Measurements from ENCODE around the gene MICAL3.
A peak's percentile ranks its signal among the peaks of the same experiment; 100 is the strongest.

The MICAL3 gene

DNA sequence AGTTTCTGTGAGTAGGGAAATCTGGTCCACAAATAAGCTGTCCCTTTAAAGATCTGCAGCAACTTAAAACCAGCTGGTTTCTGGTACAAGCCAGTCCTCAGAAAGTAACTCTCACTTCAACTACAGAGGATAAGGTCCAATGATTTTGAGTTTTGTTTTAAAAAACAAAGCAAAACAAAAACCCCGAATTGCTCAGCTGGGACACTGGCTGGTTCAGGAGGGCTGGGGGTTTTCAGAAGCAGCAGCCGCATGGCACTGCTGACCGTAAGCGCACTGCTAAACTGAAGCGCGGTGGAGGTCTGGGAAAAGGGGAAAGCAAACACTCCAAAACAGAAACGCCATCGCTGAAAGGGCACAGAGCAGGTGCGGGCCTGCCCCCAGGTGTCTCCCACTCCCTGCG lies 59.7 kb downstream of the MICAL3 start:
- Histone ChIP-seq H3K36me3 (replicated peaks; ENCODE audit: insufficient read depth, low read length) (no peaks in the 10 kb centered on the region), H2AFZ (ENCODE audit: low read length) (no peak overlapping the region), H3K9me2 (replicated peaks; ENCODE audit: insufficient read depth, low read length) (no peaks in the 10 kb centered on the region), H3K4me2 (ENCODE audit: low read depth, low read length) (peak overlapping the region; percentile 30; the same call in 1 of the 2 replicates), H3K4me3 (ENCODE audit: low read length) (peak overlapping the region; percentile 38; the same call in 1 of the 2 replicates), H3K4me1 (ENCODE audit: low read length) (no peaks in the 10 kb centered on the region), H3K9me3 (replicated peaks; ENCODE audit: insufficient read depth, low read length) (no peaks in the 10 kb centered on the region), H3F3A (ENCODE audit: insufficient read depth, low read length) (peaks cover 4% of the 10 kb centered on the region; the same call in 1 of the 2 replicates), H3K9ac (ENCODE audit: low read length) (no peak overlapping the region), H3K27me3 (replicated peaks; ENCODE audit: insufficient read depth, low read length) (no peaks in the 10 kb centered on the region), H4K20me1 (ENCODE audit: insufficient read depth, low read length) (0 out of 2 replicates have a peak, but pooled peaks cover 8% of the 10 kb centered on the region), H3K27ac (ENCODE audit: low read length) (peak overlapping the region; percentile 28; the same call in 1 of the 2 replicates), H3K79me2 (ENCODE audit: low read length) (peaks cover 86% of the 10 kb centered on the region)
- TF ChIP-seq EZH2phosphoT487 (IDR thresholded peaks at IDR 0.05; ENCODE audit: low read length) (no peak), EZH2 (optimal IDR thresholded peaks at IDR 0.05; ENCODE audit: low read depth, low read length) (no peak)
- TF ChIP-seq, protein P1, sequence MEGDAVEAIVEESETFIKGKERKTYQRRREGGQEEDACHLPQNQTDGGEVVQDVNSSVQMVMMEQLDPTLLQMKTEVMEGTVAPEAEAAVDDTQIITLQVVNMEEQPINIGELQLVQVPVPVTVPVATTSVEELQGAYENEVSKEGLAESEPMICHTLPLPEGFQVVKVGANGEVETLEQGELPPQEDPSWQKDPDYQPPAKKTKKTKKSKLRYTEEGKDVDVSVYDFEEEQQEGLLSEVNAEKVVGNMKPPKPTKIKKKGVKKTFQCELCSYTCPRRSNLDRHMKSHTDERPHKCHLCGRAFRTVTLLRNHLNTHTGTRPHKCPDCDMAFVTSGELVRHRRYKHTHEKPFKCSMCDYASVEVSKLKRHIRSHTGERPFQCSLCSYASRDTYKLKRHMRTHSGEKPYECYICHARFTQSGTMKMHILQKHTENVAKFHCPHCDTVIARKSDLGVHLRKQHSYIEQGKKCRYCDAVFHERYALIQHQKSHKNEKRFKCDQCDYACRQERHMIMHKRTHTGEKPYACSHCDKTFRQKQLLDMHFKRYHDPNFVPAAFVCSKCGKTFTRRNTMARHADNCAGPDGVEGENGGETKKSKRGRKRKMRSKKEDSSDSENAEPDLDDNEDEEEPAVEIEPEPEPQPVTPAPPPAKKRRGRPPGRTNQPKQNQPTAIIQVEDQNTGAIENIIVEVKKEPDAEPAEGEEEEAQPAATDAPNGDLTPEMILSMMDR (IDR thresholded peaks at IDR 0.05; ENCODE audit: low read length), result no peak
- DNase-seq, result peak; percentile 44

DNA sequence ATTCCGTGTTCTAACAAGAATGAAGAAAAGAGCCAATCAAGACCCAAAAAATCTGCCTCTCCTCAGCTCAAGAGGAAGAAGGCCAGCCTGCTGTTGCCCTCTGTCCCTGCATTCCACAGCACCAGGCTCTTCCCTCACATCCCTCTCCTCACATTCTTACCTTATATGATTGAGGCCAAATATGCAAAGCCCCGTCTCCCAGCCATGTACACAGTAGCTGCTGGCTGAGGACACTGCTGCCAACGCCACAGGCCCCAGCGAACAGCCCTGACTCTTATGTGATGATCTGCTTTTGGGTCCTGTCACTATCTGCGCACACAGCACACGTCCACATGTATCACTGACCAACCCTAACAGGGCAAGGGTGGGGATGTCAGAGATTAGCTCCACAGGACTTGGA lies 60.2 kb downstream of the MICAL3 start:
- 0 out of 2 replicates have a peak, but pooled peaks cover 8% of the 10 kb centered on the region for H4K20me1 ChIP-seq (ENCODE audit: insufficient read depth, low read length)
- H3K9ac ChIP-seq (ENCODE audit: low read length), result no peak overlapping the region

DNA sequence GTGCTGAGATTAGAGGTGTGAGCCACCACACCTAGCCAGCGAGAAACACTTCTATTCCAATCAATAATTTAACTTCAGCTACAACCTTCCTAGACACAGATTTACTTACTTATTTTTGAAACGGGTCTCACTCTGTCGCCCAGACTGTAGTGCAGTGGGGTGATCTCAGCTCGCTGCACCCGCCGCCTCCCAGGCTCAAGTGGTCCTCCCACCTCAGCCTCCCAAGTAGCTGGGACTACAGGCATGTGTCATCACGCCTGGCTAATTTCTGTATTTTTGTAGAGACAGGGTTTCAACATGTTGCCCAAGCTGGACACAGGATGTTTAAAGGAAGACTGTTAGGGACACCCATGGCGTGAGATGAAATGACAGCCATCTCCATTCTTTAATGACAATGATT lies 61.3 kb downstream of the MICAL3 start:
- Histone ChIP-seq H3K9ac (ENCODE audit: low read length) (no peak overlapping the region), H3K9me3 (replicated peaks; ENCODE audit: insufficient read depth, low read length) (no peaks in the 10 kb centered on the region), H3K4me1 (ENCODE audit: low read length) (no peaks in the 10 kb centered on the region), H3K9me2 (replicated peaks; ENCODE audit: insufficient read depth, low read length) (no peaks in the 10 kb centered on the region), H3K79me2 (ENCODE audit: low read length) (peaks cover 84% of the 10 kb centered on the region), H3K27ac (ENCODE audit: low read length) (no peak overlapping the region), H3K4me3 (ENCODE audit: low read length) (no peak overlapping the region), H3F3A (ENCODE audit: insufficient read depth, low read length) (peaks cover 4% of the 10 kb centered on the region; the same call in 1 of the 2 replicates), H3K27me3 (replicated peaks; ENCODE audit: insufficient read depth, low read length) (no peaks in the 10 kb centered on the region), H3K4me2 (ENCODE audit: low read depth, low read length) (no peak overlapping the region), H2AFZ (ENCODE audit: low read length) (no peak overlapping the region), H3K36me3 (replicated peaks; ENCODE audit: insufficient read depth, low read length) (no peaks in the 10 kb centered on the region), H4K20me1 (ENCODE audit: insufficient read depth, low read length) (0 out of 2 replicates have a peak, but pooled peaks cover 8% of the 10 kb centered on the region)
- TF ChIP-seq, protein P1 (IDR thresholded peaks at IDR 0.05; ENCODE audit: low read length), result no peak
- TF ChIP-seq EZH2 (optimal IDR thresholded peaks at IDR 0.05; ENCODE audit: low read depth, low read length) (no peak), EZH2phosphoT487 (IDR thresholded peaks at IDR 0.05; ENCODE audit: low read length) (no peak)
- no peak for DNase-seq

More for the DNA sequence above, 60.2 kb downstream of the MICAL3 start:
- peaks cover 4% of the 10 kb centered on the region; the same call in 1 of the 2 replicates for H3F3A ChIP-seq (ENCODE audit: insufficient read depth, low read length)
- no peaks in the 10 kb centered on the region for H3K9me3 ChIP-seq (replicated peaks; ENCODE audit: insufficient read depth, low read length)
- TF ChIP-seq, protein P1 (IDR thresholded peaks at IDR 0.05; ENCODE audit: low read length), result no peak
- TF ChIP-seq EZH2phosphoT487 (IDR thresholded peaks at IDR 0.05; ENCODE audit: low read length), result no peak
- no peak for TF ChIP-seq EZH2 (optimal IDR thresholded peaks at IDR 0.05; ENCODE audit: low read depth, low read length)
- H3K79me2 ChIP-seq (ENCODE audit: low read length), result peaks cover 86% of the 10 kb centered on the region
- no peaks in the 10 kb centered on the region for H3K4me1 ChIP-seq (ENCODE audit: low read length)
- H2AFZ ChIP-seq (ENCODE audit: low read length), result no peak overlapping the region
- H3K4me2 ChIP-seq (ENCODE audit: low read depth, low read length), result peak overlapping the region; percentile 30; the same call in 1 of the 2 replicates
- no peaks in the 10 kb centered on the region for H3K9me2 ChIP-seq (replicated peaks; ENCODE audit: insufficient read depth, low read length)
- peak overlapping the region; percentile 38; the same call in 1 of the 2 replicates for H3K4me3 ChIP-seq (ENCODE audit: low read length)
- no peaks in the 10 kb centered on the region for H3K36me3 ChIP-seq (replicated peaks; ENCODE audit: insufficient read depth, low read length)
- H3K27me3 ChIP-seq (replicated peaks; ENCODE audit: insufficient read depth, low read length), result no peaks in the 10 kb centered on the region
- no peak overlapping the region; the same call in 1 of the 2 replicates for H3K27ac ChIP-seq (ENCODE audit: low read length)
- DNase-seq, result no peak

Data from MM.1S (cell line).